GM19238 (cell line): ENCODE results near the gene RSL24D1.
A peak's percentile ranks its signal among the peaks of the same experiment; 100 is the strongest.

Experiments used
- DNase-seq: peaks from one replicate; pipeline ENCODE4 v3.0.0; 2011; ENCODE audit warnings: low spot score; ENCODE audit not compliant: insufficient read length

The RSL24D1 gene

GRCh38 chr15:55196458-55197361 is at the start of gene RSL24D1:
RSL24D1 (minus strand) TSS chr15:55196941; CDS start chr15:55196890, 51 bp downstream.
- DNase-seq = peak; percentile 77

GRCh38 chr15:55245059-55245458 is 48.3 kb upstream of the RSL24D1 start:
- DNase-seq = no peak

- no peak for DNase-seq
These were observed 45.1 kb upstream of the RSL24D1 start for GRCh38 chr15:55241891-55242290.

- DNase-seq = no peak
These were observed 44.4 kb upstream of the RSL24D1 start for GRCh38 chr15:55241186-55241585.

- no peak for DNase-seq
These were observed 43.5 kb upstream of the RSL24D1 start for GRCh38 chr15:55240125-55240760.

GRCh38 chr15:55239440-55240124 is 42.8 kb upstream of the RSL24D1 start:
- no peak for DNase-seq

- no peak for DNase-seq
These were observed 42.1 kb upstream of the RSL24D1 start for GRCh38 chr15:55238877-55239276.

- no peak for DNase-seq
These were observed 40.7 kb upstream of the RSL24D1 start for GRCh38 chr15:55237219-55238130.

- no peak for DNase-seq
These were observed 38.9 kb upstream of the RSL24D1 start for GRCh38 chr15:55235546-55236036.

GRCh38 chr15:55234800-55235104 is 38.0 kb upstream of the RSL24D1 start:
- DNase-seq = no peak

GRCh38 chr15:55234104-55234799 is 37.5 kb upstream of the RSL24D1 start:
- DNase-seq = no peak

GRCh38 chr15:55231455-55231854 is 34.7 kb upstream of the RSL24D1 start:
- no peak for DNase-seq

GRCh38 chr15:55230953-55231352 is 34.2 kb upstream of the RSL24D1 start:
- DNase-seq = no peak

GRCh38 chr15:55230051-55230670 is 33.4 kb upstream of the RSL24D1 start:
- no peak for DNase-seq

- no peak for DNase-seq
These were observed 29.4 kb upstream of the RSL24D1 start for GRCh38 chr15:55226127-55226526.

GRCh38 chr15:55224892-55225291 is 28.2 kb upstream of the RSL24D1 start:
- DNase-seq = no peak

- DNase-seq = no peak
These were observed 25.8 kb upstream of the RSL24D1 start for GRCh38 chr15:55222588-55222987.

- no peak for DNase-seq
These were observed 24.6 kb upstream of the RSL24D1 start for GRCh38 chr15:55221090-55222011.

- no peak for DNase-seq
These were observed 23.9 kb upstream of the RSL24D1 start for GRCh38 chr15:55220606-55221005.
